Transverse colon (tissue), 4 donors: ENCODE results near the gene SAMD1. TPM values are rescaled to one million over a fixed set of nuclear protein-coding genes. Genes with fewer than 3 reads are reported as not detected.

ENCODE experiments used
- DNase-seq: peaks from one replicate; pipeline ENCODE4 v3.0.0-alpha.2; 2019
- H3K27ac ChIP-seq, 4 donors: fragments of 200-600 bp; sonication (generic); 2 replicates each; pipeline ENCODE4 v1.5.1; 2016 to 2018; ENCODE audit warnings: inconsistent platforms in 4 of 4
- H3K27me3 ChIP-seq: fragments of 200-600 bp; sonication (generic); 2 replicates; pipeline ENCODE4 v1.5.1; 2017; ENCODE audit warnings: inconsistent platforms
- H3K36me3 ChIP-seq, 4 donors: fragments of 200-600 bp; sonication (generic); 2 replicates each; pipeline ENCODE4 v1.5.1; 2017 to 2019; ENCODE audit warnings: inconsistent platforms in 4 of 4
- H3K4me1 ChIP-seq, 4 donors: fragments of 200-600 bp; sonication (generic); 2 replicates each; pipeline ENCODE4 v1.5.1; 2017 to 2020; ENCODE audit warnings: inconsistent platforms in 4 of 4
- H3K4me3 ChIP-seq, 4 donors: fragments of 200-600 bp; sonication (generic); 1 replicate in 1 of 4; 2 replicates in 3 of 4; pipeline versions ENCODE4 v1.5.1 to v1.6.1; 2017 to 2019; ENCODE audit warnings: inconsistent platforms in 4 of 4
- H3K9me3 ChIP-seq, 2 donors: fragments of 200-600 bp; sonication (generic); 2 replicates each; pipeline ENCODE4 v1.5.1; 2017 to 2019; ENCODE audit warnings: inconsistent platforms in 2 of 2
- CTCF ChIP-seq, 5 experiments: fragments of 200-600 bp in 3 of 5; fragments of 450-650 bp in 2 of 5; sonication (generic) in 3 of 5; IDR thresholded peaks; 1 replicate in 2 of 5; 2 replicates in 3 of 5; pipeline ENCODE4 v1.5.1; 2016 to 2017; ENCODE audit warnings: antibody characterized with exemption in 5 of 5, inconsistent platforms in 3 of 5, mild to moderate bottlenecking in 2 of 5, moderate library complexity in 1 of 5
- EP300 ChIP-seq: sonication (generic); formaldehyde crosslinking; IDR thresholded peaks from one replicate; pipeline ENCODE4 v1.6.1; 2017; ENCODE audit warnings: antibody characterized with exemption, low read depth
- POLR2A ChIP-seq: fragments of 450-650 bp; IDR thresholded peaks from one replicate; pipeline ENCODE4 v1.6.1; 2016; ENCODE audit warnings: antibody characterized with exemption, mild to moderate bottlenecking, moderate library complexity
- POLR2AphosphoS5 ChIP-seq, 3 donors: sonication (generic); formaldehyde crosslinking; IDR thresholded peaks; one replicate each; pipeline ENCODE4 v1.6.1; 2016; ENCODE audit warnings: antibody characterized with exemption in 3 of 3
- WGBS, 2 donors: methylation state at CpG; one replicate each; pipeline ENCODE4 v1.1.5; 2018; ENCODE audit warnings: low coverage in 1 of 2; 5-methylcytosine and 5-hydroxymethylcytosine counted together
- in situ Hi-C, 4 donors: fragments of 200-750 bp; cut with MboI; loops; one replicate each; pipeline versions ENCODE4 v1.15.0 to v1.15.1; 2017; ENCODE audit warnings: low sequenced_read_pairs in 3 of 4, low pct_ligation_motif_present in 1 of 4, low pct_unique_long_range_greater_than_20kb in 1 of 4
- intact Hi-C: fragments of 100-400 bp; cut with DNase I; formaldehyde crosslinking; loops from one replicate; pipeline ENCODE4 v1.15.1; 2023; ENCODE audit warnings: low total_unique reads
- total RNA-seq, 4 donors: library from RNA; depleted of rRNA; stranded (reverse); fragments of >200 nt; gene quantifications; one replicate each; pipeline ENCODE4 v1.1.0, GENCODE V29; 2016

The SAMD1 gene
- total RNA-seq, 4 donors from 2014 or later, result 7.6 to 37.5 (median 36.8) TPM

- Histone ChIP-seq H3K4me1 (peaks cover 0 to 19% (median 16%) of the 10 kb centered on the region in 4 donors), H3K9me3 (no peaks in the 10 kb centered on the region), H3K27me3 (no peaks in the 10 kb centered on the region), H3K4me3 (no peak overlapping the region), H3K36me3 (no peaks in the 10 kb centered on the region), H3K27ac (no peak overlapping the region)
- TF ChIP-seq POLR2AphosphoS5 (IDR thresholded peaks at IDR 0.05) (no peak), CTCF (IDR thresholded peaks at IDR 0.05) (no peak), POLR2A (no peak), EP300 (no peak)
- DNase-seq, result no peak
- WGBS, 2 donors, result 95 to 100% methylated on average over 1 to 6 of the region's 6 CpGs
- intact Hi-C loops, result no loop called here
- in situ Hi-C loops, result no loop called here
These were observed 32.4 kb upstream of the SAMD1 start for GRCh38 chr19:14122924-14123323.

GRCh38 chr19:14120497-14120780 is 29.9 kb upstream of the SAMD1 start:
- no peaks in the 10 kb centered on the region for H3K9me3 ChIP-seq
- no peaks in the 10 kb centered on the region for H3K27me3 ChIP-seq
- H3K4me3 ChIP-seq, result no peak overlapping the region
- H3K36me3 ChIP-seq, result no peaks in the 10 kb centered on the region
- DNase-seq, result no peak
- TF ChIP-seq POLR2AphosphoS5 (IDR thresholded peaks at IDR 0.05), result no peak
- TF ChIP-seq EP300, result no peak
- TF ChIP-seq CTCF (IDR thresholded peaks at IDR 0.05), result no peak
- TF ChIP-seq POLR2A, result no peak
- in situ Hi-C loops (no loop called here), intact Hi-C loops (no loop called here)
- 96% methylated on average over 7 of the region's 7 CpGs; no CpG with 5 or more reads in 1 of the 2 donors for WGBS, 2 donors
- peaks cover 8 to 36% (median 31%) of the 10 kb centered on the region in 4 donors for H3K4me1 ChIP-seq
- peak overlapping the region in 2 of 4 donors; percentile 94 to 100 for H3K27ac ChIP-seq

- Histone ChIP-seq H3K9me3 (no peaks in the 10 kb centered on the region), H3K27ac (peak overlapping the region; percentile 94 to 100 (median 100)), H3K36me3 (no peaks in the 10 kb centered on the region), H3K4me3 (no peak overlapping the region), H3K4me1 (peaks cover 8 to 41% (median 31%) of the 10 kb centered on the region in 4 donors), H3K27me3 (no peaks in the 10 kb centered on the region)
- intact Hi-C loops, result no loop called here
- no peak for TF ChIP-seq EP300
- TF ChIP-seq POLR2A, result no peak
- TF ChIP-seq POLR2AphosphoS5 (IDR thresholded peaks at IDR 0.05), result no peak
- TF ChIP-seq CTCF (IDR thresholded peaks at IDR 0.05), result no peak
- no peak for DNase-seq
- in situ Hi-C loops, result no loop called here
- WGBS, 2 donors, result 90 to 100% methylated on average over 1 to 5 of the region's 7 CpGs
These were observed 29.3 kb upstream of the SAMD1 start for GRCh38 chr19:14119644-14120496.

- Histone ChIP-seq H3K4me3 (peak overlapping the region in 1 of 4 donors; percentile 54), H3K27ac (peak overlapping the region; percentile 94 to 100 (median 100)), H3K36me3 (no peaks in the 10 kb centered on the region), H3K9me3 (no peaks in the 10 kb centered on the region), H3K4me1 (peaks cover 11 to 48% (median 33%) of the 10 kb centered on the region in 4 donors), H3K27me3 (no peaks in the 10 kb centered on the region)
- no peak for DNase-seq
- intact Hi-C loops, result no loop called here
- in situ Hi-C loops, result no loop called here
- no peak for TF ChIP-seq EP300
- no peak for TF ChIP-seq POLR2A
- no peak for TF ChIP-seq CTCF (IDR thresholded peaks at IDR 0.05)
- no peak for TF ChIP-seq POLR2AphosphoS5 (IDR thresholded peaks at IDR 0.05)
- 62 to 65% methylated on average over 3 of the region's 3 CpGs for WGBS, 2 donors
These were observed 28.6 kb upstream of the SAMD1 start for GRCh38 chr19:14119146-14119545.
